GM13976 (cell line): ENCODE measurements around the gene SLC30A10.

Experiments used
- DNase-seq: peaks from one replicate; pipeline ENCODE4 v3.0.0; 2012; ENCODE audit warnings: low spot score
- in situ Hi-C: fragments of 300-500 bp; cut with MboI; formaldehyde crosslinking; loops from one replicate; pipeline ENCODE4 v1.12.0; 2022; ENCODE audit warnings: low sequenced_read_pairs, mixed read lengths, inconsistent platforms; ENCODE audit not compliant: unreplicated experiment
- TF ChIP-seq, protein P1 (sequence below): IDR thresholded peaks from 2 replicates; pipeline ENCODE4 v1.5.1; 2012; ENCODE audit warnings: borderline replicate concordance, mild to moderate bottlenecking; ENCODE audit not compliant: insufficient read depth; ENCODE audit errors: extremely low read depth, missing control alignments, control extremely low read depth

Gene SLC30A10

DNA sequence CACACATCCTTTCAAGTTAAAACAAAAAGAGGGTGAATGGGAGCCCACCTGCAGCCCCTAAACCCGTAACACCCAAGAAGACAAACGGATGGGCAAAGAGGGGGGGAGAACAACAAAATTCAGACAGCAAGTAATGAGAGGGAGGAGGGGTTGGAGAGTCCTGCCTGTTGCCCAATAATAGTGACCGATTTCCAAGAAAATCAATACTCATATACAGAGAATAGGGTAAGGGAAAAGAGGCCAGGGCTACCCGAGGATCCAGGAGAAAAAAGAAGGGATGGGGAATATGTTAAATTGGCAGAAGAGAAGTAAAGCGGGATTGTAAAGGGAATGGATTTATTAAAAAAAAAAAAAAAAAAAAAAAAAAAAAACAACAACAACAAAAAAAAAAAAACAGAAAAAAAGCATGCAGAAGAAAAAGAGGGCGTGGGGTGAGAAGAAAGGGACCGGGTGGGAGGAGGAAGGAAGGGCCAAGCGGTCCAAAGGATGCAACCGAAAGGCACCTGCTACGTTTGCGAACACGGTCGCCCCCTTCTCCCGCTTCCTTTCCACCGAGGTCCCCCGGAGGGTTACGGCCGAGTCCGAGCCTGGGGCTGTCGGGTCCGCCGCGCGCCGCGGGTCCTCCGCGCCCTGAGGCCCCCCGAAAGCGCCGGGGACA, 930 bp downstream of the SLC30A10 start:
- in situ Hi-C loops = no loop called here
- TF ChIP-seq, protein P1, sequence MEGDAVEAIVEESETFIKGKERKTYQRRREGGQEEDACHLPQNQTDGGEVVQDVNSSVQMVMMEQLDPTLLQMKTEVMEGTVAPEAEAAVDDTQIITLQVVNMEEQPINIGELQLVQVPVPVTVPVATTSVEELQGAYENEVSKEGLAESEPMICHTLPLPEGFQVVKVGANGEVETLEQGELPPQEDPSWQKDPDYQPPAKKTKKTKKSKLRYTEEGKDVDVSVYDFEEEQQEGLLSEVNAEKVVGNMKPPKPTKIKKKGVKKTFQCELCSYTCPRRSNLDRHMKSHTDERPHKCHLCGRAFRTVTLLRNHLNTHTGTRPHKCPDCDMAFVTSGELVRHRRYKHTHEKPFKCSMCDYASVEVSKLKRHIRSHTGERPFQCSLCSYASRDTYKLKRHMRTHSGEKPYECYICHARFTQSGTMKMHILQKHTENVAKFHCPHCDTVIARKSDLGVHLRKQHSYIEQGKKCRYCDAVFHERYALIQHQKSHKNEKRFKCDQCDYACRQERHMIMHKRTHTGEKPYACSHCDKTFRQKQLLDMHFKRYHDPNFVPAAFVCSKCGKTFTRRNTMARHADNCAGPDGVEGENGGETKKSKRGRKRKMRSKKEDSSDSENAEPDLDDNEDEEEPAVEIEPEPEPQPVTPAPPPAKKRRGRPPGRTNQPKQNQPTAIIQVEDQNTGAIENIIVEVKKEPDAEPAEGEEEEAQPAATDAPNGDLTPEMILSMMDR = no peak
- no peak for DNase-seq

DNA sequence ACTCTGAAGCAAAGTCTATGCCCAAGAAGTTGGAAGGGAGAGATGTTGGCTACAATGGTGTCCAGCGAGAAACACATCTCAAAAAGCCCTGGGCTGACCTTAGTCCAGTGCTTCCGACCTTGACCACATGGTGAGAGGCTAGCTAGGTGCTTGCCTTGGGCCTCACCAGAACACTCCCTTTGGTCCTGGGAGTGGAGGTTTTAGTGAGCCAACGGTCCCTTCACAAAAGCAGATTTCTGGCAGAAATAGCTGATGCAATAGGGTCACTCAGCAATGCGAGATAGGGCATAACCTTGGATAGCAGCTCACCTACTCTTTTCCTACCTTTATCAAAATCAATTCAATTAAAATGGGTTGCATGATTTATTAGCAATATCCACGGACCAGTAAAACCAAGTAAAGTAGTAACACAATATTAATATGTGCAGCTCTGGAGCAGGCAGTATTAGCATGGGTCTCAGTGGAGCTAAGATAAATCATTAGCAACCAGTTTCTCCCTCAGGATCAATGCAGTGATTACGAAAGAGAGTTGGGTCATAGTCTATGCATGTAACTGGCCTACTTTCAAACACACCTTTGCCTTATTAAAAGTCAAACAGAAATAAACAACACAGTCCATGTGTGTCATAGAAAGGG, 1.9 kb downstream of the SLC30A10 start:
- no peak for DNase-seq
- TF ChIP-seq, protein P1 = no peak
- in situ Hi-C loops = no loop called here

DNA sequence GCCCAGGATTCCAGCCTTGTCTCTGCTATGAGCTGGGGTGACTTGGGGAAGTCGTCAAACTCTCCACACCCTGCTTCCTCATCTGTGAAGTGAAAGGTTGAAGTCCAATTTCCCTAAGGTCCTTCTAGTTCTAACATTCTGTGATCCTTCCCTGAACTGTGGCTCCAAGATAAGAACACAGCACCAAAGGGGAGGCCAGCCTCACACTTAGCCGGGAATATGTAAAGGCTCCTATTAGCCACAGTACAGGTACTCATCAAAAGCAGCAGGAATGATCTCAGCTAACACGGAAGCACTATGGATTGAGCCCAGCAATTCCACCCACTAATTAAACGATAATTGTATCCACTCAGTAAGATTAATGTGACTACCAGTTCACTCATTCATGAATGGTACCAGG, 4.0 kb downstream of the SLC30A10 start:
- TF ChIP-seq, protein P1 = no peak
- no peak for DNase-seq
- in situ Hi-C loops = no loop called here

DNA sequence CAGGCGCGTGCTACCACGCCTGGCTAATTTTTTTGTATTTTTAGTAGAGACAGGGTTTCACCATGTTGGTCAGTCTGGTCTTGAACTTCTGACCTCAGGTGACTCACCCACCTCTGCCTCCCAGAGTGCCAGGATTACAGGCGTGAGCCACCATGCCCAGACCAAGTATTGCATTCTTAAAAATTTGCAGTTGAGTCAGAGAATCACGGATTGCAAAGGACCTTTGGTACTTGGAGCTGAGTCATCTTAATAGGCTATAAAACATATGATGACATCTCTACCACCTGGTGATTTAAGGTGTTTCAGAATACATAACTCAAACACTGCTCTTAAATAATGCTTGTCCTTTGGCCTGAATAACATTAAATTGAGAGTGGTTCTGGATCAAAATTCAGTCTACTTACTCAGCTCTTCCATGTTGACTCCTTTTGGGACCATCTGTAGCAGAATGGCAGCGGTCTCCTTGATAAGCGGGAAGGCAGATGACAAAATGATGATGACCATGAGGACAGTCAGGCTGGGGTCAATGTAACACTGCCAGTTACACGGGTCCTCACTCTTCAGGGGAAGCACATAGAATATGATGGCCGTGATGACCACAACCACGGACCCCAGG, 10.4 kb downstream of the SLC30A10 start:
- no peak for DNase-seq
- TF ChIP-seq, protein P1 = no peak
- in situ Hi-C loops = no loop called here

DNA sequence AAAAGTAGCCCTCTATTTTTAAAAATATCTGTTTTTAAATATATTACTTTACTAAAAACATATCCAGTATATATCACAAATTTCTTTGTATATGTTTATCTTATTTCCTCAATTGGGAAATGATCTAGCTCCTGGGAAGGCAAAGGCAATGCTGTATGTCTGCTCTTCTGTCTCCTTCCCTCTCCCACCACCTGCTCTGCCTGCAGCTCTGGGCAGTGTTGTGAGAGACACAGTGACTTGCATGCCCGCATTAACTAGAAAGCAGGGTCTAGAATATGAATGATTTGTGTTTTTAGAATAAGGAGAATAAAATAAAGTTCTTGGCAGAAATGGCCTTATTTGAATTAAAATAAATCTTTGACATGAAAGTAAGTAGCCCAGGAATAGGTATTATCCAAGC, 11.1 kb downstream of the SLC30A10 start:
- DNase-seq = no peak
- in situ Hi-C loops = no loop called here

DNA sequence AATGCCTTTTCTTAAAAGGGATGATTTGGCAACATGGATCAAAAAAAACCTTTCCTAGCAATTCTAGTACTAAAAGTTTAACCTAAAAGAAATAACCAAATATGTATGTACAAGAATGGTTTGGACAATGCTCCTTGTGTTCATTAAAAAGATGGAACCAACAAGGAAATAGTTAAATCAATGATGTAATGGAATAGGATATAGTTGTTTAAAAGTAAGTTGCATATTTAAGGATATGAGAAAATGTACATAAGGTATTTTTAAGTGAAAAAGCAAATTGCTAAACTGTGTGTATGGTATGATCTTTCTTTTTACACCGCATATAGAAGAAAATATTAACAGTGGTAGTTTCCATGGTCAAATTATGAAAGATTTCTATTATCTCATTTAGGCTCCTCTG, 12.1 kb downstream of the SLC30A10 start:
- in situ Hi-C loops = no loop called here
- DNase-seq = no peak
- TF ChIP-seq, protein P1 = no peak

More for the DNA sequence above, 11.1 kb downstream of the SLC30A10 start:
- TF ChIP-seq, protein P1 = no peak
